Endothelial cell of umbilical vein (primary cell): ENCODE measurements around the gene OSTM1. TPM values are rescaled to one million over a fixed set of nuclear protein-coding genes. Genes with fewer than 3 reads are reported as not detected.
"Not testable (repeated sequence)": the region's sequence is repeated elsewhere in the genome, so short reads cannot be mapped to it uniquely, and the experiment has no call there.

Experiments
- BruUV-seq: library from RNA; stranded (reverse); fragments of 400-500 nt; replicated peaks from 2 replicates; lab custom pipeline; 2021; lab: Mats Ljungman, UMichigan
- CTCF ChIA-PET: fragments of 300-600, 350-600 bp; sonication (Branson Sonifier 250); formaldehyde crosslinking; loops from one replicate; lab custom pipeline; 2021; ENCODE audit warnings: antibody characterized with exemption, inconsistent platforms; lab: Charles Lee
- POLR2A ChIA-PET: fragments of 300-600, 350-600 bp; sonication (Branson Sonifier 250); formaldehyde crosslinking; loops from one replicate; lab custom pipeline; 2021; ENCODE audit warnings: antibody characterized with exemption, inconsistent platforms; lab: Charles Lee
- DNase-seq: peaks from one replicate; pipeline ENCODE4 v3.0.0-alpha.2; 2011; ENCODE audit warnings: low read depth, low spot score
- FAIRE-seq: peaks from 2 replicates; lab custom pipeline; 2011; peaks lifted over from hg19 to GRCh38; lab: Jason Lieb, UNC
- H2AFZ ChIP-seq: 2 replicates; pipeline ENCODE4 v1.6.0; 2012; ENCODE audit warnings: low read depth, low read length, control low read depth, inconsistent platforms
- H3K27ac ChIP-seq: 2 replicates; pipeline ENCODE4 v1.5.1; 2011; ENCODE audit warnings: low read depth, mild to moderate bottlenecking, control low read depth, low read length, moderate library complexity; ENCODE audit not compliant: insufficient read depth
- H3K27me3 ChIP-seq, 2 experiments: 2 replicates each; pipeline versions ENCODE4 v1.6.0 to v1.6.1; 2011; ENCODE audit warnings: low read length in 2 of 2, mixed read lengths in 1 of 2; ENCODE audit not compliant: control insufficient read depth in 2 of 2, insufficient read depth in 2 of 2
- H3K36me3 ChIP-seq, 2 experiments: 2 replicates in 1 of 2; 3 replicates in 1 of 2; pipeline ENCODE4 v1.5.1; 2011; ENCODE audit warnings: low read length in 2 of 2, mild to moderate bottlenecking in 1 of 2, moderate library complexity in 1 of 2; ENCODE audit not compliant: control insufficient read depth in 2 of 2, insufficient read depth in 2 of 2; ENCODE audit errors: extremely low read depth in 1 of 2
- H3K4me1 ChIP-seq: 3 replicates; pipeline ENCODE4 v1.5.1; 2011; ENCODE audit warnings: mild to moderate bottlenecking, low read length; ENCODE audit not compliant: control insufficient read depth, insufficient read depth; ENCODE audit errors: extremely low read depth
- H3K4me2 ChIP-seq: 2 replicates; pipeline ENCODE4 v1.6.1; 2011; ENCODE audit warnings: low read length, control low read depth, mixed read lengths; ENCODE audit not compliant: insufficient read depth
- H3K4me3 ChIP-seq, 3 experiments: fragments of 200-600 bp in 1 of 3; sonication (generic), shearing (Covaris generic) in 1 of 3; replicated peaks in 1 of 3; 2 replicates each; pipeline ENCODE4 v1.5.1; 2011 to 2016; ENCODE audit warnings: control low read depth in 3 of 3, low read length in 3 of 3, mild to moderate bottlenecking in 2 of 3, inconsistent platforms in 1 of 3, low read depth in 1 of 3, moderate library complexity in 1 of 3; ENCODE audit not compliant: insufficient read depth in 1 of 3
- H3K79me2 ChIP-seq: 2 replicates; pipeline ENCODE4 v1.6.0; 2012; ENCODE audit warnings: low read length, inconsistent platforms; ENCODE audit not compliant: control insufficient read depth, insufficient read depth
- H3K9ac ChIP-seq: replicated peaks from 2 replicates; pipeline ENCODE3; 2011; ENCODE audit warnings: low read length, control low read depth; ENCODE audit not compliant: insufficient read depth; ENCODE audit errors: extremely low read depth
- H3K9me1 ChIP-seq: replicated peaks from 3 replicates; pipeline ENCODE4 v1.6.0; 2011; ENCODE audit warnings: mild to moderate bottlenecking, low read length; ENCODE audit not compliant: control insufficient read depth, insufficient read depth; ENCODE audit errors: extremely low read depth
- H3K9me3 ChIP-seq: replicated peaks from 2 replicates; pipeline ENCODE4 v1.5.1; 2012; ENCODE audit warnings: low read length, inconsistent platforms; ENCODE audit not compliant: control insufficient read depth, insufficient read depth
- H4K20me1 ChIP-seq: replicated peaks from 2 replicates; pipeline ENCODE3; 2011; ENCODE audit warnings: mild to moderate bottlenecking, low read length; ENCODE audit not compliant: control insufficient read depth, insufficient read depth; ENCODE audit errors: extremely low read depth
- EZH2 ChIP-seq: IDR thresholded peaks from 2 replicates; pipeline ENCODE4 v1.6.1; 2012; ENCODE audit warnings: borderline replicate concordance, low read depth, mild to moderate bottlenecking, moderate library complexity, low read length, inconsistent platforms; ENCODE audit not compliant: severe bottlenecking
- FOS ChIP-seq: IDR thresholded peaks from 2 replicates; pipeline ENCODE4 v1.6.1; 2011; ENCODE audit warnings: mild to moderate bottlenecking, low read length, moderate library complexity, borderline replicate concordance; ENCODE audit not compliant: insufficient read depth
- GATA2 ChIP-seq: IDR thresholded peaks from 2 replicates; pipeline ENCODE4 v1.7.0; 2011; ENCODE audit warnings: low read depth, mild to moderate bottlenecking, moderate library complexity, mixed read lengths, low read length; ENCODE audit not compliant: insufficient read length, insufficient read depth
- JUN ChIP-seq: IDR thresholded peaks from 2 replicates; pipeline ENCODE4 v1.6.1; 2011; ENCODE audit warnings: borderline replicate concordance, low read depth; ENCODE audit not compliant: insufficient read length, insufficient read depth
- MYC ChIP-seq: IDR thresholded peaks from one replicate; pipeline ENCODE4 v1.6.1; 2011; ENCODE audit warnings: mild to moderate bottlenecking, low read depth, low read length
- POLR2A ChIP-seq: IDR thresholded peaks from 2 replicates; pipeline ENCODE4 v1.6.1; 2012; ENCODE audit warnings: low read depth, mild to moderate bottlenecking, control low read depth, low read length
- POLR2AphosphoS5 ChIP-seq: IDR thresholded peaks from 2 replicates; pipeline ENCODE4 v1.6.1; 2012; ENCODE audit warnings: low read depth, mild to moderate bottlenecking, control low read depth, low read length, moderate library complexity; ENCODE audit not compliant: insufficient read depth
- dilution Hi-C: fragments of 300-500 bp; cut with MboI; formaldehyde crosslinking; loops from one replicate; pipeline ENCODE4 v1.15.0; 2019; ENCODE audit warnings: low sequenced_read_pairs; ENCODE audit not compliant: extremely low pct_ligation_motif_present
- intact Hi-C: fragments of 100-400 bp; cut with micrococcal nuclease; formaldehyde crosslinking; loops from one replicate; pipeline ENCODE4 v1.10.0; 2022
- polyA plus RNA-seq, 4 experiments: library from polyadenylated mRNA; depleted of rRNA in 3 of 4; stranded (reverse) in 3 of 4; unstranded in 1 of 4; fragments of >200 nt; gene quantifications; 2 replicates each; pipeline versions ENCODE4 v1.2.1 to v1.2.3, GENCODE V29; 2011 to 2012; ENCODE audit warnings: missing spikeins in 1 of 4
- total RNA-seq: library from RNA; stranded (reverse); gene quantifications from 2 replicates; pipeline ENCODE4 v1.2.3, GENCODE V29; 2021
- TF ChIP-seq, protein P1 (sequence below), 2 donors: IDR thresholded peaks; 1 replicate in 1 of 2; 2 replicates in 1 of 2; pipeline ENCODE4 v1.5.1; 2011; ENCODE audit warnings: low read length in 2 of 2, mild to moderate bottlenecking in 2 of 2, moderate library complexity in 2 of 2, control low read depth in 1 of 2, inconsistent platforms in 1 of 2, low read depth in 1 of 2; ENCODE audit not compliant: insufficient read depth in 1 of 2; ENCODE audit errors: extremely low read depth in 1 of 2
- TF ChIP-seq, protein P2 (sequence below): IDR thresholded peaks from 2 replicates; pipeline ENCODE4 v1.6.1; 2011; ENCODE audit not compliant: insufficient read depth, insufficient read length

Gene OSTM1
- total and polyA plus RNA-seq, 2 donors (not counting 3 experiments of a cell fraction or from before 2014, with no cell fraction given): 23.1 to 26.4 TPM

DNA sequence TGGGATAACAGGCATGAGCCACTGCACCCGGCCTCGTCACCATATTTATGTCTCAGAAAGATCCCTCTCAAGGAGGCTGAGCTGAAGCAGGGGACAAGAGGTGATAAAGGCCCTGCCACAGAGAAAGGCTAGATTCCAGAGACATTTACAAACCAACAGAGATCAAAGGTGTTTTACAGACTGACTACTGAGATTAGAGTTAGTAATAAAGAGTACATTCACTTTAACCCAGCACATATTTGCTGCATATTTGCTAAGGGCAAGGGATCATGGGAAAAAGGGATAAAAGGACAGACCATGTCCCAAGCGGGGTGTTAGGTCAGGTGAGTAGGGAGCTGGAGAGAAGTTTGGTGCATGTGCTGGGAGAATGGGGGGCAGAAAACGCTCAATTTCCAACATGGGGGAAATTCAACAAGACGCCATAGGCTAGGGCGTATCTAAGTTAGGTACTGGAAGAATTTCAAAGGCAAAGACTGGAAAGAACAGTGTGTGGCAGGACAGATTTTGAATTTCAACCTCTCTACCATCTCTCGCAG lies 72.8 kb downstream of the OSTM1 start:
- no peaks in the 10 kb centered on the region for H3K27me3 ChIP-seq
- dilution Hi-C loops: no loop called here
- TF ChIP-seq, protein P1, sequence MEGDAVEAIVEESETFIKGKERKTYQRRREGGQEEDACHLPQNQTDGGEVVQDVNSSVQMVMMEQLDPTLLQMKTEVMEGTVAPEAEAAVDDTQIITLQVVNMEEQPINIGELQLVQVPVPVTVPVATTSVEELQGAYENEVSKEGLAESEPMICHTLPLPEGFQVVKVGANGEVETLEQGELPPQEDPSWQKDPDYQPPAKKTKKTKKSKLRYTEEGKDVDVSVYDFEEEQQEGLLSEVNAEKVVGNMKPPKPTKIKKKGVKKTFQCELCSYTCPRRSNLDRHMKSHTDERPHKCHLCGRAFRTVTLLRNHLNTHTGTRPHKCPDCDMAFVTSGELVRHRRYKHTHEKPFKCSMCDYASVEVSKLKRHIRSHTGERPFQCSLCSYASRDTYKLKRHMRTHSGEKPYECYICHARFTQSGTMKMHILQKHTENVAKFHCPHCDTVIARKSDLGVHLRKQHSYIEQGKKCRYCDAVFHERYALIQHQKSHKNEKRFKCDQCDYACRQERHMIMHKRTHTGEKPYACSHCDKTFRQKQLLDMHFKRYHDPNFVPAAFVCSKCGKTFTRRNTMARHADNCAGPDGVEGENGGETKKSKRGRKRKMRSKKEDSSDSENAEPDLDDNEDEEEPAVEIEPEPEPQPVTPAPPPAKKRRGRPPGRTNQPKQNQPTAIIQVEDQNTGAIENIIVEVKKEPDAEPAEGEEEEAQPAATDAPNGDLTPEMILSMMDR (IDR thresholded peaks at IDR 0.05; ENCODE audit: extremely low read depth in 1 of 2, insufficient read depth in 1 of 2, low read depth in 1 of 2, low read length in 2 of 2): no peak
- TF ChIP-seq FOS: no peak
- TF ChIP-seq GATA2: no peak
- TF ChIP-seq JUN: no peak
- TF ChIP-seq EZH2: no peak
- TF ChIP-seq POLR2AphosphoS5: no peak
- TF ChIP-seq MYC: no peak
- TF ChIP-seq, protein P2, sequence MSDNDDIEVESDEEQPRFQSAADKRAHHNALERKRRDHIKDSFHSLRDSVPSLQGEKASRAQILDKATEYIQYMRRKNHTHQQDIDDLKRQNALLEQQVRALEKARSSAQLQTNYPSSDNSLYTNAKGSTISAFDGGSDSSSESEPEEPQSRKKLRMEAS: no peak
- TF ChIP-seq POLR2A: no peak
- DNase-seq (no peak), FAIRE-seq (no peak)
- POLR2A ChIA-PET: no interaction called here
- no peaks in the 10 kb centered on the region for H3K4me1 ChIP-seq
- no TSS peak for BruUV-seq
- H3K36me3 ChIP-seq: no peaks in the 10 kb centered on the region
- CTCF ChIA-PET: no interaction called here
- no peaks in the 10 kb centered on the region for H3K79me2 ChIP-seq
- no peaks in the 10 kb centered on the region for H3K9me3 ChIP-seq
- no peak overlapping the region for H3K4me3 ChIP-seq
- intact Hi-C loops: no loop called here
- no peak overlapping the region for H3K4me2 ChIP-seq
- no peak overlapping the region for H2AFZ ChIP-seq
- H3K9ac ChIP-seq: no peak overlapping the region
- no peaks in the 10 kb centered on the region for H3K9me1 ChIP-seq
- no peaks in the 10 kb centered on the region for H4K20me1 ChIP-seq
- no peak overlapping the region for H3K27ac ChIP-seq

DNA sequence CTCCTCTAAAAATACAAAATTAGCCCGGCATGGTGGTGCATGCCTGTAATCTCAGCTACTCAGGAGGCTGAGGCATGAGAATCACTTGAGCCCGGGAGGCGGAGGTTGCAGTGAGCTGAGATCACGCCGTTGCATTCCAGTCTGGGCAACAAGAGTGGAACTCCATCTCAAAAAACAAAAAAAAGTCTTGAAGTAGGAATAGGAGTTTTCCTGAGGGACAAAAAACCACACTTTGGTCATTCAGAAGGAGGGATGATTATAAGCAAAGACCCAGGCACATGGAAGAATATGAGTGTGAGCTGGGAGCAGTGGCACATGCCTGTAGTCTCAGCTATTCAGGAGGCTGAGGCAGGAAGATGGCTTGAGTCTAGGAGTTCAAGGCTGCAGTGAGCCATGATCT lies 74.3 kb downstream of the OSTM1 start:
- POLR2A ChIA-PET, FAIRE-seq, H3K36me3 ChIP-seq: not testable (repeated sequence)

More for the DNA sequence above, 74.3 kb downstream of the OSTM1 start:
- H3K27ac ChIP-seq, H3K79me2 ChIP-seq, dilution Hi-C loops, H3K9me1 ChIP-seq, DNase-seq, BruUV-seq, H3K4me1 ChIP-seq, H3K4me3 ChIP-seq, H3K4me2 ChIP-seq, H3K9me3 ChIP-seq, CTCF ChIA-PET, H3K27me3 ChIP-seq, H4K20me1 ChIP-seq, H2AFZ ChIP-seq, H3K9ac ChIP-seq, intact Hi-C loops: not testable (repeated sequence)
